ENCODE results near the gene ZC3H18.

GRCh38 chr16:88676502-88677242 lies 106.5 kb downstream of the ZC3H18 start:
- TF ChIP-seq CTCF (conservative IDR thresholded peaks at IDR 0.05; ENCODE audit: low read depth, low read length): no peak
- TF ChIP-seq MAFK (IDR thresholded peaks at IDR 0.05; ENCODE audit: low read depth, low read length): no peak
- no peak for TF ChIP-seq RFX5 (IDR thresholded peaks at IDR 0.05; ENCODE audit: low read depth, low read length)
- TF ChIP-seq CEBPB (IDR thresholded peaks at IDR 0.05; ENCODE audit: low read depth, low read length): no peak
